Heart right ventricle (tissue), 16 donors: ENCODE measurements around the gene CNKSR1. TPM values are rescaled to one million over a fixed set of nuclear protein-coding genes. Genes with fewer than 3 reads are reported as not detected.

Experiments used
- ATAC-seq, 8 donors: fragments of 200-7000 bp; cut with Tn5 transposase; one replicate each; pipeline ENCODE4 v1.9.1; 2020; ENCODE audit warnings: mild to moderate bottlenecking in 8 of 8, moderate library complexity in 8 of 8, moderate number of reproducible peaks in 1 of 8
- DNase-seq, 2 donors: peaks; one replicate each; pipeline ENCODE4 v3.0.0-alpha.2; 2020
- H3K27ac ChIP-seq, 10 donors: fragments of 200-600 bp; sonication (generic) in 2 of 10; one replicate each; pipeline versions ENCODE4 v1.5.0 to v1.8.0; 2020 to 2022; ENCODE audit warnings: mild to moderate bottlenecking in 3 of 10
- H3K27me3 ChIP-seq, 7 donors: fragments of 200-600 bp; one replicate each; pipeline ENCODE4 v1.8.0; 2021 to 2022; ENCODE audit warnings: mild to moderate bottlenecking in 2 of 7
- H3K36me3 ChIP-seq, 9 donors: fragments of 200-600 bp; sonication (generic) in 1 of 9; one replicate each; pipeline versions ENCODE4 v1.5.0 to v1.8.0; 2020 to 2022; ENCODE audit warnings: mild to moderate bottlenecking in 2 of 9
- H3K4me1 ChIP-seq, 9 donors: fragments of 200-600 bp; sonication (generic) in 1 of 9; one replicate each; pipeline versions ENCODE4 v1.5.0 to v1.8.0; 2020 to 2022; ENCODE audit warnings: mild to moderate bottlenecking in 4 of 9
- H3K4me3 ChIP-seq, 10 donors: fragments of 200-600 bp; sonication (generic) in 2 of 10; one replicate each; pipeline versions ENCODE4 v1.5.0 to v1.8.0; 2020 to 2022; ENCODE audit warnings: mild to moderate bottlenecking in 7 of 10, moderate library complexity in 2 of 10
- H3K9me3 ChIP-seq, 11 donors: fragments of 200-600 bp in 10 of 11; sonication (generic) in 2 of 11; one replicate each; pipeline versions ENCODE4 v1.5.0 to v1.8.0; 2013 to 2022; ENCODE audit warnings: mild to moderate bottlenecking in 2 of 11, control low read depth in 1 of 11, moderate library complexity in 1 of 11
- WGBS, 2 donors: extraction: QIAGEN DNeasy Blood & Tissue Kit; methylation state at CpG; one replicate each; pipeline ENCODE4 v1.1.7; 2013; ENCODE audit warnings: inconsistent platforms in 1 of 2; 5-methylcytosine and 5-hydroxymethylcytosine counted together
- intact Hi-C, 10 donors: fragments of 100-400 bp; cut with DNase I; formaldehyde crosslinking; loops; one replicate each; pipeline versions ENCODE4 v1.11.1 to v1.14.2; 2022
- polyA plus RNA-seq, 2 donors: library from polyadenylated mRNA; stranded (reverse); fragments of 200-250 nt; gene quantifications; one replicate each; pipeline ENCODE4 v1.2.3, GENCODE V29; 2013
- total RNA-seq, 10 donors: library from RNA; stranded (reverse); fragmentation: NEBNext Ultra II Directional in 3 of 10; extraction: Animal tissue kit (Norgen Biotek cat#: 25700) in 3 of 10; gene quantifications; one replicate each; pipeline versions ENCODE4 v1.2.1 to v1.2.4, GENCODE V29; 2021 to 2023
- TF ChIP-seq, protein P1 (sequence below), 9 donors: fragments of 200-600 bp; sonication (generic) in 2 of 9; IDR thresholded peaks; one replicate each; pipeline versions ENCODE4 v1.5.0 to v1.8.0; 2021 to 2022; ENCODE audit warnings: antibody characterized with exemption in 9 of 9, mild to moderate bottlenecking in 5 of 9, moderate library complexity in 1 of 9
- donor health status: Arrhythmogenic right ventricular cardiomyopathy.
- donor health status: ischemic (EF 13 %, LVEDD 7.1; RV severe dilation, severe dysfunction).
- donor health status: healthy with polysubstance abuse.
- donor health status: DM: no; HTN: yes; CAD: no.
- donor health status: DM: no; HTN: no; CAD: no.
- donor health status: ischemic (EF 25% LVEDD 6.9; RV normal size, moderate dysfunction).
- donor health status: ischemic (EF 25% LVEDD 5.7; RV mildly dilated, moderate dysfunction).
- donor health status: healthy.
- donor health status: DM: yes; HTN: yes; CAD: no.
- donor health status: Ischemic cardiomyopathy.
- donor health status: ischemic (EF 35%, LVEDD 5.7; RV mildly dilated, moderate dysfunction).
- donor health status: nonischemic (EF 11% LVEDD 7.7; RV severe dilation, severe dysfunction).
- donor health status: DM: yes; HTN: yes; CAD: no.
- donor health status: PGD.
- donor health status: ischemic (EF 29% LVEDD 5.4; RV normal size, mild dysfunction).
- donor health status: nonischemic (EF 23%, LVEDD 6.1; RV moderate dilation, normal function).

CNKSR1 gene
- total and polyA plus RNA-seq, 12 donors = 0.84 to 6.3 (median 2.1) TPM

DNA sequence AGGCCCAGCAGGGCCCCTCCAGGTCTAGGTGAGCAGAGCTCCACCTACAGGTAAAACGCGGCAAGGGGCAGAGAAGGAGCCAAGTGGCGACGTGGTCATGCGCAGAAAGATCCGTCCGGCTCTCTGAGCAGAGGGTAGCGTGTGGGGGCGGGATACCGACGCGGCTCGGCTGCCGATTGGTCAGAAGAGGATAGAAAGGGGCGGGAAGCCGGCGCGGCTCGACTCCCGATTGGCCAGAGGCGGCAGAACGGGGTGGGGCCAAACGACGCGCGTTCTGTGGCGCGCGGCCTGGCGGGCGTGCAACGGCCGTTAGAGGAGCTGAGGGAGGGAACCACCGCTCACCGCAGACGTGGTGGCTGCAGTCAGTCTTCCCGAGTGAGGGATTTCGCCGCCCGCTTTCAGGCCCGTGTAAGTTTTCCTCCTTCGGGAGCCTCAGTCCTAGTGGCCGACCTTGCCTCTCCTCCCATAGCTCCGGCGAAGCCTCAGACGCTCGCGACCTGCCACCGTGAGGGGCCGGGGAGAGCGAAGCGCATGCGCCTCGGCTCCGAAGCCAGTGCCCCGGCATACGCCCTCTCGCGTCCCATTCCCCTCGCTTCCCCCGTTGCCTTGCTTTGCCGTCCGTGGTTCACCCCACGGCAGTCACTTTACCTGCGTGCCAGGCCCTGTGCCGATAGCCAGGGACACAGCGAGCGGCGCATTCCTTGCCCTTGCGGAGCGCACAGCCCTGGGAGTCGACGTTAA, 56.8 kb downstream of the CNKSR1 start, which contains the start of gene CEP85:
TSS of gene CEP85 (plus strand) at position 298 of the 741 bp plus-strand sequence. CDS start 5,584 bp downstream, outside the sequence.
- peak within 1 kb of the TSS; percentile 62 to 93 (median 72) for H3K4me3 ChIP-seq
- H3K27me3 ChIP-seq = no peaks in the 10 kb centered on the region
- intact Hi-C loops = loop anchor here in 8 of 10 donors (1.0 to 10.0 kb wide), 9 partner anchors 59 to 199 kb away; partner anchors contain the start of genes C1orf232 (in 6 of the 8), ZNF593 (in 6 of the 8), CNKSR1 (in 1 of the 8) and PDIK1L (in 1 of the 8)
- H3K27ac ChIP-seq = peak within 1 kb of the TSS; percentile 69 to 94 (median 89)
- ATAC-seq (peak; percentile 99 to 100 (median 99)), DNase-seq (peak; percentile 97 to 99)
- H3K9me3 ChIP-seq = no peaks in the 10 kb centered on the region
- TF ChIP-seq, protein P1, sequence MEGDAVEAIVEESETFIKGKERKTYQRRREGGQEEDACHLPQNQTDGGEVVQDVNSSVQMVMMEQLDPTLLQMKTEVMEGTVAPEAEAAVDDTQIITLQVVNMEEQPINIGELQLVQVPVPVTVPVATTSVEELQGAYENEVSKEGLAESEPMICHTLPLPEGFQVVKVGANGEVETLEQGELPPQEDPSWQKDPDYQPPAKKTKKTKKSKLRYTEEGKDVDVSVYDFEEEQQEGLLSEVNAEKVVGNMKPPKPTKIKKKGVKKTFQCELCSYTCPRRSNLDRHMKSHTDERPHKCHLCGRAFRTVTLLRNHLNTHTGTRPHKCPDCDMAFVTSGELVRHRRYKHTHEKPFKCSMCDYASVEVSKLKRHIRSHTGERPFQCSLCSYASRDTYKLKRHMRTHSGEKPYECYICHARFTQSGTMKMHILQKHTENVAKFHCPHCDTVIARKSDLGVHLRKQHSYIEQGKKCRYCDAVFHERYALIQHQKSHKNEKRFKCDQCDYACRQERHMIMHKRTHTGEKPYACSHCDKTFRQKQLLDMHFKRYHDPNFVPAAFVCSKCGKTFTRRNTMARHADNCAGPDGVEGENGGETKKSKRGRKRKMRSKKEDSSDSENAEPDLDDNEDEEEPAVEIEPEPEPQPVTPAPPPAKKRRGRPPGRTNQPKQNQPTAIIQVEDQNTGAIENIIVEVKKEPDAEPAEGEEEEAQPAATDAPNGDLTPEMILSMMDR (IDR thresholded peaks at IDR 0.05) = peak; percentile 69 to 95 (median 85)
- H3K36me3 ChIP-seq = no peaks in the 10 kb centered on the region
- peaks cover 0 to 42% (median 14%) of the 10 kb centered on the region in 9 donors for H3K4me1 ChIP-seq
- WGBS, 2 donors = 0 to 1% methylated on average over 70 to 73 of the region's 73 CpGs

DNA sequence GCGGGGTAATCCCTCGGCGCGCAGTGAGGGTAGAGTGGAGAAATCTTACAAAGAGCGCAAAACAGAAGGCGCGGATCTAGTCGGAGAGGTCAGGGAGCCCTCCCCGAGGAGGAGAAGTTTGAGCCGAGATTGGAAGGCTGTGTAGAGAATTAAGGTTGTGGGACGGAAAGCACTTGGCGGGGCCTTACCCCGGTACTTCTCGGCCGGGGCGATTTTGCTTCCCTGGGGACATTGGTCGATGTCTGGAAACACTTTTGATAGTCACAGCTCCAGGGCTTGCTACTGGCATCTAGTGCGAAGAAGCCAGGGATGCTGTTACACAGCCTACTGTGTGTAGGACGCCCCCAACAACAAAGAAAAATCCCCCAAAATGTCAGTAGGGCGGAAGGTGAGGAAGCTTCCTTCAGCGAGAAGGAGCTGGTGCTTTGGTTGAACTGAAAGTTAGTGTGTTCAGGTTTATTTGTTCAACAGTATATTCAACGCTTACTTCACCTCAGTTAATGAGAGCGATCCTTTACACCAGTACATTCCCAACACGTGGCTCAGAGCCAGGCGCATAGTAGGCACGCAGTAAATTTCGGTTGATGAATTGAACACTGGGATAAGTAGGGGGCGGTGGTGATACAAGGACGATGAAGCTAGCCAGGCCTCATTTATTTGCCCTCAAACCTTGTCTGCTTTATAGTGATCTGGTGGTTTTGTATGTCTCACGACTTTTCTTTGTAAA, 57.5 kb downstream of the CNKSR1 start:
- intact Hi-C loops = loop anchor here in 8 of 10 donors (1.0 to 10.0 kb wide), 8 partner anchors 60 to 200 kb away; partner anchors contain the start of genes C1orf232 (in 6 of the 8), ZNF593 (in 6 of the 8), CNKSR1 (in 1 of the 8) and PDIK1L (in 1 of the 8)
- TF ChIP-seq, protein P1 (IDR thresholded peaks at IDR 0.05) = no peak
- Histone ChIP-seq H3K9me3 (no peaks in the 10 kb centered on the region), H3K36me3 (peaks cover 0 to 3% (median 0%) of the 10 kb centered on the region in 9 donors), H3K27ac (peak overlapping the region; percentile 69 to 94 (median 89)), H3K4me3 (peak overlapping the region; percentile 62 to 93 (median 72)), H3K4me1 (peaks cover 0 to 48% (median 18%) of the 10 kb centered on the region in 9 donors), H3K27me3 (no peaks in the 10 kb centered on the region)
- peak in 4 of 8 donors; percentile 2 to 22 (median 8) for ATAC-seq
- no peak for DNase-seq
- WGBS, 2 donors = 4% methylated on average over 30 of the region's 30 CpGs

DNA sequence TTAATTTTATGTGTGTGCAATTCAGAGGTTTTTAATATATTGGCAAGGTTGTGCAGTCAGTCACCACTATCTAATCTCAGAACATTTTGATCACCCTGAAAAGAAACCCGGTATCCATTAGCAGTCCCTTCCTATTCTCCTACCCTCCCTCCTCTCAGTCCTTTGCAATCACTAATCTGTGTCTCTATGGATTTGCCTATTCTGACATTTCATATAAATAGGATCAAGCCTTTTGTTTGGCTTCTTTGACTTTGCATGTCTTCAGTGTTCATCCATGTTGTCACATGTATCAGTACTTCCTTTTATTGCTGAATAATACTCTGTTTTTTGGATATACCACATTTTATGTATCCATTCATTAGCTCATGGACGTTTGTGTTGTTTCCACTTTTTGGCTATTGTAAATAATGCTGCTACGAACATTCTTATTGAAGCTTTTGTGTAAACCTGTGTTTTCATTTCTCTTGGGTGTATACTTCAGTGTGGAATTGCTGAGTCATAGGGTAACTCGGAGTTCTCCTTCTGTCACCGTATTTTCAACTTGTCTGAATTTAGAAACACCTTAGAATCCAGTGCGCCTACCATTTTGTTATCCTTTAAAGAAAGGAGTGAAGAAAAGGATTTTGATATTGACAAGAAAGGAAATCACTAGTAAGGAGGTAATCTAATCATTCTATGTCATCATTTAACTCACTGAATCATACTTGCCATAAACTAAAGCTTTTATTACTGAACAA, 60.1 kb downstream of the CNKSR1 start:
- 57 to 60% methylated on average over 6 of the region's 6 CpGs for WGBS, 2 donors
- intact Hi-C loops = loop anchor here in 4 of 10 donors (10.0 kb wide), 3 partner anchors 63 to 133 kb away; partner anchors contain the start of genes CNKSR1 (in 1 of the 4), PDIK1L (in 1 of the 4) and ZNF593OS (in 1 of the 4)

More for the DNA sequence above, 60.1 kb downstream of the CNKSR1 start:
- peak overlapping the region in 9 of 10 donors; percentile 8 to 67 (median 42) for H3K27ac ChIP-seq
- TF ChIP-seq, protein P1 (IDR thresholded peaks at IDR 0.05) = no peak
- ATAC-seq (no peak), DNase-seq (no peak)
- H3K27me3 ChIP-seq = no peaks in the 10 kb centered on the region
- H3K9me3 ChIP-seq = no peaks in the 10 kb centered on the region
- H3K4me3 ChIP-seq = peak overlapping the region in 1 of 10 donors; percentile 4
- peaks cover 0 to 25% (median 0%) of the 10 kb centered on the region in 9 donors for H3K36me3 ChIP-seq
- peaks cover 0 to 53% (median 21%) of the 10 kb centered on the region in 9 donors for H3K4me1 ChIP-seq

Other genes starting within 250 kb of the CNKSR1 start
- 10 to 100 TPM in 6 of 10 donors, 1 to 10 TPM in 4; 7.5 to 19.3 (median 12.4) TPM for gene PAFAH2, start 179.4 kb upstream of the CNKSR1 start, total RNA-seq
- gene PAFAH2, start 179.4 kb upstream of the CNKSR1 start, polyA plus RNA-seq = 1 to 10 TPM; 3.4 to 7.1 TPM
- 10 to 100 TPM in 5 of 10 donors, 1 to 10 TPM in 5; 1.1 to 17.0 (median 9.1) TPM for gene EXTL1, start 155.7 kb upstream of the CNKSR1 start, total RNA-seq
- 1 to 10 TPM in 1 of 2 donors, under 1 TPM in 1; 0.91 to 5.3 TPM for gene EXTL1, start 155.7 kb upstream of the CNKSR1 start, polyA plus RNA-seq
- gene SLC30A2, start 131.4 kb upstream of the CNKSR1 start, total RNA-seq = 10 to 100 TPM in 3 of 10 donors, 1 to 10 TPM in 7; 2.6 to 14.4 (median 8.9) TPM
- gene SLC30A2, start 131.4 kb upstream of the CNKSR1 start, polyA plus RNA-seq = 1 to 10 TPM in 1 of 2 donors, under 1 TPM in 1; 0.97 to 3.6 TPM
- gene TRIM63, start 109.9 kb upstream of the CNKSR1 start, total RNA-seq = 100 to 1,000 TPM; 191 to 415 (median 222) TPM
- 100 to 1,000 TPM; 194 to 305 TPM for gene TRIM63, start 109.9 kb upstream of the CNKSR1 start, polyA plus RNA-seq
- 1 to 10 TPM; 3.8 to 8.3 (median 5.7) TPM for gene PDIK1L, start 65.7 kb upstream of the CNKSR1 start, total RNA-seq
- gene PDIK1L, start 65.7 kb upstream of the CNKSR1 start, polyA plus RNA-seq = 1 to 10 TPM; 1.6 to 2.3 TPM
- gene FAM110D, start 18.4 kb upstream of the CNKSR1 start, total RNA-seq = 1 to 10 TPM; 2.1 to 4.7 (median 3.1) TPM
- 1 to 10 TPM; 3.8 to 6.1 TPM for gene FAM110D, start 18.4 kb upstream of the CNKSR1 start, polyA plus RNA-seq
- gene C1orf232, start 8.5 kb upstream of the CNKSR1 start, total RNA-seq = not detected
- gene C1orf232, start 8.5 kb upstream of the CNKSR1 start, polyA plus RNA-seq = not detected
- 10 to 100 TPM; 10.7 to 26.0 (median 18.3) TPM for gene ZNF593, start 7.6 kb upstream of the CNKSR1 start, total RNA-seq
- 100 to 1,000 TPM in 1 of 2 donors, 10 to 100 TPM in 1; 45.6 to 159 TPM for gene ZNF593, start 7.6 kb upstream of the CNKSR1 start, polyA plus RNA-seq
- gene ZNF593OS, start 5.7 kb upstream of the CNKSR1 start, total RNA-seq = not detected
- gene ZNF593OS, start 5.7 kb upstream of the CNKSR1 start, polyA plus RNA-seq = under 1 TPM in 1 of 2 donors, not detected in 1; 0.46 TPM
- not detected for gene CATSPER4, start 13.1 kb downstream of the CNKSR1 start, total RNA-seq
- gene CATSPER4, start 13.1 kb downstream of the CNKSR1 start, polyA plus RNA-seq = not detected
- gene CEP85, start 56.7 kb downstream of the CNKSR1 start, total RNA-seq = 10 to 100 TPM; 29.9 to 74.5 (median 53.8) TPM
- 10 to 100 TPM in 1 of 2 donors, 1 to 10 TPM in 1; 7.0 to 30.9 TPM for gene CEP85, start 56.7 kb downstream of the CNKSR1 start, polyA plus RNA-seq
- gene SH3BGRL3, start 102.6 kb downstream of the CNKSR1 start, total RNA-seq = 100 to 1,000 TPM in 1 of 10 donors, 10 to 100 TPM in 9; 18.4 to 116 (median 25.2) TPM
- 100 to 1,000 TPM in 1 of 2 donors, 10 to 100 TPM in 1; 96.3 to 153 TPM for gene SH3BGRL3, start 102.6 kb downstream of the CNKSR1 start, polyA plus RNA-seq
- 10 to 100 TPM in 2 of 10 donors, 1 to 10 TPM in 8; 5.4 to 14.1 (median 7.1) TPM for gene UBXN11, start 129.1 kb downstream of the CNKSR1 start, total RNA-seq
- 10 to 100 TPM; 12.3 to 20.2 TPM for gene UBXN11, start 129.1 kb downstream of the CNKSR1 start, polyA plus RNA-seq
- 10 to 100 TPM in 2 of 10 donors, 1 to 10 TPM in 8; 1.9 to 62.6 (median 5.1) TPM for gene CD52, start 140.5 kb downstream of the CNKSR1 start, total RNA-seq
- gene CD52, start 140.5 kb downstream of the CNKSR1 start, polyA plus RNA-seq = 10 to 100 TPM in 1 of 2 donors, 1 to 10 TPM in 1; 9.3 to 25.2 TPM
- under 1 TPM in 1 of 10 donors, not detected in 9; 0.64 TPM for gene CRYBG2, start 176.6 kb downstream of the CNKSR1 start, total RNA-seq
- under 1 TPM in 1 of 2 donors, not detected in 1; 0.03 TPM for gene CRYBG2, start 176.6 kb downstream of the CNKSR1 start, polyA plus RNA-seq
- 1 to 10 TPM in 1 of 10 donors, under 1 TPM in 1, not detected in 8; 0.15 to 1.3 TPM for gene ZNF683, start 195.3 kb downstream of the CNKSR1 start, total RNA-seq
- under 1 TPM in 1 of 2 donors, not detected in 1; 0.04 TPM for gene ZNF683, start 195.3 kb downstream of the CNKSR1 start, polyA plus RNA-seq
- gene LIN28A, start 233.3 kb downstream of the CNKSR1 start, total RNA-seq = under 1 TPM in 1 of 10 donors, not detected in 9; 0.15 TPM
- not detected for gene LIN28A, start 233.3 kb downstream of the CNKSR1 start, polyA plus RNA-seq